Panc1 (cell line): Measurements from ENCODE around the gene ZCCHC3. TPM values are rescaled to one million over a fixed set of nuclear protein-coding genes. Genes with fewer than 3 reads are reported as not detected.
"Not testable (repeated sequence)": the region's sequence is repeated elsewhere in the genome, so short reads cannot be mapped to it uniquely, and the experiment has no call there.

Experiments used
- ATAC-seq: fragments of 200-7000 bp; cut with Tn5 transposase; 2 replicates; pipeline ENCODE4 v1.9.1; 2020; ENCODE audit warnings: mild to moderate bottlenecking, moderate library complexity
- BruUV-seq: library from RNA; stranded (reverse); fragments of 400-500 nt; replicated peaks from 2 replicates; lab custom pipeline; 2021; lab: Mats Ljungman, UMichigan
- CTCF ChIA-PET: fragments of 300-600 bp; sonication (Branson Sonifier 250); formaldehyde crosslinking; loops from one replicate; lab custom pipeline; 2022; ENCODE audit warnings: antibody characterized with exemption; lab: Charles Lee
- POLR2A ChIA-PET: fragments of 300-600 bp; sonication (Branson Sonifier 250); formaldehyde crosslinking; loops from one replicate; lab custom pipeline; 2022; ENCODE audit warnings: antibody characterized with exemption; lab: Charles Lee
- DNase-seq: peaks from one replicate; pipeline ENCODE4 v3.0.0-alpha.2; 2010; ENCODE audit warnings: low read depth, low spot score
- H3K27ac ChIP-seq: 2 replicates; pipeline ENCODE4 v1.5.1; 2011; ENCODE audit warnings: mild to moderate bottlenecking, low read length, inconsistent platforms
- H3K27me3 ChIP-seq: fragments of 200-500 bp; sonication (Bioruptor generic); 2 replicates; pipeline ENCODE4 v1.6.0; 2014; ENCODE audit warnings: low read length, inconsistent platforms; ENCODE audit not compliant: control insufficient read depth, insufficient read depth
- H3K36me3 ChIP-seq: fragments of 200-500 bp; sonication (Bioruptor generic); 2 replicates; pipeline ENCODE4 v1.5.1; 2014; ENCODE audit warnings: inconsistent platforms, mild to moderate bottlenecking, low read length, moderate library complexity; ENCODE audit not compliant: control insufficient read depth, insufficient read depth
- H3K4me1 ChIP-seq: 2 replicates; pipeline ENCODE4 v1.5.1; 2011; ENCODE audit warnings: inconsistent platforms, mild to moderate bottlenecking, low read length, moderate library complexity; ENCODE audit not compliant: control insufficient read depth, insufficient read depth
- H3K4me3 ChIP-seq, 2 experiments: 2 replicates each; pipeline ENCODE4 v1.5.1; 2011 to 2012; ENCODE audit warnings: low read depth in 2 of 2, low read length in 2 of 2, mild to moderate bottlenecking in 2 of 2, inconsistent platforms in 1 of 2, moderate library complexity in 1 of 2
- H3K9me3 ChIP-seq: fragments of 200-500 bp; sonication (Bioruptor generic); 2 replicates; pipeline ENCODE4 v1.5.1; 2014; ENCODE audit warnings: low read depth, mild to moderate bottlenecking, inconsistent platforms, low read length, moderate library complexity; ENCODE audit not compliant: control insufficient read depth, insufficient read depth
- POLR2AphosphoS5 ChIP-seq: IDR thresholded peaks from 2 replicates; pipeline ENCODE4 v1.6.1; 2012; ENCODE audit warnings: mild to moderate bottlenecking, low read depth, low read length, moderate library complexity
- SIN3A ChIP-seq: IDR thresholded peaks from 2 replicates; pipeline ENCODE4 v1.6.1; 2012; ENCODE audit warnings: low read depth, mild to moderate bottlenecking, low read length, moderate library complexity, borderline replicate concordance; ENCODE audit not compliant: insufficient read depth
- TCF7L2 ChIP-seq: IDR thresholded peaks from 2 replicates; pipeline ENCODE4 v1.6.1; 2011; ENCODE audit warnings: mild to moderate bottlenecking, low read depth, low read length, inconsistent platforms
- in situ Hi-C: cut with HindIII; loops from 2 replicates; pipeline ENCODE4 v1.10.0; 2016; ENCODE audit warnings: low sequenced_read_pairs, low pct_unique_long_range_greater_than_20kb
- intact Hi-C: fragments of 100-400 bp; cut with micrococcal nuclease; formaldehyde crosslinking; loops from one replicate; pipeline ENCODE4 v1.10.0; 2022; ENCODE audit not compliant: unreplicated experiment
- total RNA-seq: library from RNA; stranded (reverse); gene quantifications from one replicate; pipeline ENCODE4 v1.2.1, GENCODE V29; 2021; ENCODE audit not compliant: unreplicated experiment
- TF ChIP-seq, protein P1 (sequence below), 2 experiments: IDR thresholded peaks; 2 replicates each; pipeline ENCODE4 v1.6.1; 2011 to 2012; ENCODE audit warnings: low read depth in 2 of 2, control low read depth in 1 of 2, low read length in 1 of 2, mild to moderate bottlenecking in 1 of 2, moderate library complexity in 1 of 2; ENCODE audit not compliant: insufficient read depth in 1 of 2
- TF ChIP-seq, protein P2 (sequence below): fragments of 450-650 bp; IDR thresholded peaks from 2 replicates; pipeline ENCODE4 v1.5.1; 2017; ENCODE audit warnings: mild to moderate bottlenecking

ZCCHC3 gene
- total RNA-seq, 1 experiment from 2014 or later = 18.9 TPM

DNA sequence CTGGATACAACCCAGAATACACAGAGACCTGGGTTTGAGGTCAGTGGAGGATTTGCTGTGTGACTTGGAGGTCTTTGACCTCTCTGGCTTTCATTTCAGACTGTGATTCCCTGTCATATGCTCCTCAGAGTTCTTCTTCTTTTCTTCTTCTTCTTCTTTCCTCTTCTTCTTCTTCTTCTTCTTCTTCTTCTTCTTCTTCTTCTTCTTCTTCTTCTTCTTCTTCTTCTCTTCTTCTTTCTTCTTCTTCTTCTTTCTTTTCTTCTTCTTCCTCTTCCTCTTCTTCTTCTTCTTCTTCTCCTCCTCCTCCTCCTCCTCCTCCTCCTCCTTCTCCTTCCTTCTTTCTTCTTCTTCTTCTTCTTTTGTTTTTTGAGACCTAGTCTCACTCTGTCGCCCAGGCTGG is 38.7 kb downstream of the ZCCHC3 start:
- intact Hi-C loops, H3K27ac ChIP-seq, ATAC-seq, H3K4me1 ChIP-seq, H3K27me3 ChIP-seq, CTCF ChIA-PET, H3K4me3 ChIP-seq, DNase-seq, H3K36me3 ChIP-seq, BruUV-seq, H3K9me3 ChIP-seq, in situ Hi-C loops, POLR2A ChIA-PET: not testable (repeated sequence)

DNA sequence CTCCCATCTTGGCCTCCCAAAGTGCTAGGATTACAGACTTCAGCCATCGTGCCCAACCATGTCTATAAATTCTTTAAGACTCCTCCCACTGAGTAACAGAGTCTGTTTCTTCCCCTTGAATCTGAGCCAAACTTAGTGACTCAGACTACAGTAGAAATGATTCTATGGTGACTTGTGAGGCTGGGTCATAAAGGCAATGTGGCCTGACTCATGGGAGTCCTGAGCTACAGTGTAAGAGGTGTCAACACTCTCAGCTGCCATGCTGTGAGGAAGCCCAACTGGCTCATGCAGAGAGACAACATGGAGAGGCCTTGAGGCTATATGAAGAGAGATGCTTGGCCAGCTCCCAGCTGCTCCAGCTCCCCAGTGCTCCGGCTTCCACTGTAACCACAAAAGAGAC is 44.3 kb downstream of the ZCCHC3 start:
- no peak overlapping the region for H3K4me3 ChIP-seq
- ChIA-PET POLR2A (no interaction called here), CTCF (interaction anchor here (0.5 kb wide), 1 partner anchor 349 kb away, joined by 3 read pairs; no protein-coding TSS in a partner anchor)
- H3K4me1 ChIP-seq = peaks cover 7% of the 10 kb centered on the region; the same call in 1 of the 2 replicates
- H3K36me3 ChIP-seq = no peaks in the 10 kb centered on the region
- DNase-seq = peak; percentile 90
- peaks cover 12% of the 10 kb centered on the region; the same call in 1 of the 2 replicates for H3K9me3 ChIP-seq
- in situ Hi-C loops = no loop called here
- intact Hi-C loops = no loop called here
- no peak for TF ChIP-seq TCF7L2
- no peak for TF ChIP-seq SIN3A
- TF ChIP-seq, protein P1, sequence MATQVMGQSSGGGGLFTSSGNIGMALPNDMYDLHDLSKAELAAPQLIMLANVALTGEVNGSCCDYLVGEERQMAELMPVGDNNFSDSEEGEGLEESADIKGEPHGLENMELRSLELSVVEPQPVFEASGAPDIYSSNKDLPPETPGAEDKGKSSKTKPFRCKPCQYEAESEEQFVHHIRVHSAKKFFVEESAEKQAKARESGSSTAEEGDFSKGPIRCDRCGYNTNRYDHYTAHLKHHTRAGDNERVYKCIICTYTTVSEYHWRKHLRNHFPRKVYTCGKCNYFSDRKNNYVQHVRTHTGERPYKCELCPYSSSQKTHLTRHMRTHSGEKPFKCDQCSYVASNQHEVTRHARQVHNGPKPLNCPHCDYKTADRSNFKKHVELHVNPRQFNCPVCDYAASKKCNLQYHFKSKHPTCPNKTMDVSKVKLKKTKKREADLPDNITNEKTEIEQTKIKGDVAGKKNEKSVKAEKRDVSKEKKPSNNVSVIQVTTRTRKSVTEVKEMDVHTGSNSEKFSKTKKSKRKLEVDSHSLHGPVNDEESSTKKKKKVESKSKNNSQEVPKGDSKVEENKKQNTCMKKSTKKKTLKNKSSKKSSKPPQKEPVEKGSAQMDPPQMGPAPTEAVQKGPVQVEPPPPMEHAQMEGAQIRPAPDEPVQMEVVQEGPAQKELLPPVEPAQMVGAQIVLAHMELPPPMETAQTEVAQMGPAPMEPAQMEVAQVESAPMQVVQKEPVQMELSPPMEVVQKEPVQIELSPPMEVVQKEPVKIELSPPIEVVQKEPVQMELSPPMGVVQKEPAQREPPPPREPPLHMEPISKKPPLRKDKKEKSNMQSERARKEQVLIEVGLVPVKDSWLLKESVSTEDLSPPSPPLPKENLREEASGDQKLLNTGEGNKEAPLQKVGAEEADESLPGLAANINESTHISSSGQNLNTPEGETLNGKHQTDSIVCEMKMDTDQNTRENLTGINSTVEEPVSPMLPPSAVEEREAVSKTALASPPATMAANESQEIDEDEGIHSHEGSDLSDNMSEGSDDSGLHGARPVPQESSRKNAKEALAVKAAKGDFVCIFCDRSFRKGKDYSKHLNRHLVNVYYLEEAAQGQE (IDR thresholded peaks at IDR 0.05; ENCODE audit: insufficient read depth in 1 of 2, low read depth in 2 of 2, low read length in 1 of 2) = no peak
- TF ChIP-seq, protein P2, sequence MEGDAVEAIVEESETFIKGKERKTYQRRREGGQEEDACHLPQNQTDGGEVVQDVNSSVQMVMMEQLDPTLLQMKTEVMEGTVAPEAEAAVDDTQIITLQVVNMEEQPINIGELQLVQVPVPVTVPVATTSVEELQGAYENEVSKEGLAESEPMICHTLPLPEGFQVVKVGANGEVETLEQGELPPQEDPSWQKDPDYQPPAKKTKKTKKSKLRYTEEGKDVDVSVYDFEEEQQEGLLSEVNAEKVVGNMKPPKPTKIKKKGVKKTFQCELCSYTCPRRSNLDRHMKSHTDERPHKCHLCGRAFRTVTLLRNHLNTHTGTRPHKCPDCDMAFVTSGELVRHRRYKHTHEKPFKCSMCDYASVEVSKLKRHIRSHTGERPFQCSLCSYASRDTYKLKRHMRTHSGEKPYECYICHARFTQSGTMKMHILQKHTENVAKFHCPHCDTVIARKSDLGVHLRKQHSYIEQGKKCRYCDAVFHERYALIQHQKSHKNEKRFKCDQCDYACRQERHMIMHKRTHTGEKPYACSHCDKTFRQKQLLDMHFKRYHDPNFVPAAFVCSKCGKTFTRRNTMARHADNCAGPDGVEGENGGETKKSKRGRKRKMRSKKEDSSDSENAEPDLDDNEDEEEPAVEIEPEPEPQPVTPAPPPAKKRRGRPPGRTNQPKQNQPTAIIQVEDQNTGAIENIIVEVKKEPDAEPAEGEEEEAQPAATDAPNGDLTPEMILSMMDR = no peak
- TF ChIP-seq POLR2AphosphoS5 = no peak
- ATAC-seq = peak; percentile 82
- no peaks in the 10 kb centered on the region for H3K27me3 ChIP-seq
- no peak overlapping the region for H3K27ac ChIP-seq
- BruUV-seq = no TSS peak

- Histone ChIP-seq H3K27me3 (no peaks in the 10 kb centered on the region), H3K27ac (no peak overlapping the region), H3K9me3 (peaks cover 12% of the 10 kb centered on the region; the same call in 1 of the 2 replicates), H3K4me1 (peaks cover 7% of the 10 kb centered on the region; the same call in 1 of the 2 replicates), H3K4me3 (no peak overlapping the region), H3K36me3 (no peaks in the 10 kb centered on the region)
- ChIA-PET POLR2A (no interaction called here), CTCF (no interaction called here)
- BruUV-seq = no TSS peak
- ATAC-seq (no peak), DNase-seq (no peak)
- intact Hi-C loops (no loop called here), in situ Hi-C loops (no loop called here)
- TF ChIP-seq TCF7L2 = no peak
- TF ChIP-seq, protein P2 = no peak
- no peak for TF ChIP-seq POLR2AphosphoS5
- TF ChIP-seq SIN3A = no peak
- TF ChIP-seq, protein P1 (IDR thresholded peaks at IDR 0.05; ENCODE audit: insufficient read depth in 1 of 2, low read depth in 2 of 2, low read length in 1 of 2) = no peak
Observed at GRCh38 chr20:343107-343506, 45.7 kb downstream of the ZCCHC3 start.
